ENCODE data around the gene ERMN. TPM values are rescaled to one million over a fixed set of nuclear protein-coding genes. Genes with fewer than 3 reads are reported as not detected.
"Not testable (repeated sequence)": the region's sequence is repeated elsewhere in the genome, so short reads cannot be mapped to it uniquely, and the experiment has no call there.

Gene ERMN
- total and polyA plus RNA-seq, 2 of the 13 experiments (the other 11 are each of a cell fraction or from before 2014, with no cell fraction given) = not detected

- no peak overlapping the region for H3K27ac ChIP-seq (ENCODE audit: extremely low read length, insufficient read depth, low read length)
- no peaks in the 10 kb centered on the region for H3K79me2 ChIP-seq (ENCODE audit: insufficient read depth, low read length)
- no peak overlapping the region for H2AFZ ChIP-seq (ENCODE audit: low read length)
- in situ Hi-C loops (cut with HindIII; ENCODE audit: extremely low pct_ligation_motif_present, low pct_unique_long_range_greater_than_20kb) = no loop called here
- H3K4me1 ChIP-seq (ENCODE audit: insufficient read depth, low read length) = no peaks in the 10 kb centered on the region
- BruUV-seq (replicated peaks) = no TSS peak
- no peaks in the 10 kb centered on the region for H3K36me3 ChIP-seq (replicated peaks in 1 of 2; ENCODE audit: control insufficient read depth in 1 of 2, insufficient read depth in 2 of 2, low read length in 2 of 2)
- no peak for ATAC-seq
- H3K27me3 ChIP-seq (ENCODE audit: control insufficient read depth in 1 of 2, insufficient read depth in 2 of 2, low read length in 2 of 2) = no peaks in the 10 kb centered on the region
- DNase-seq (ENCODE audit: low spot score) = no peak
- no peak overlapping the region for H3K9ac ChIP-seq (ENCODE audit: insufficient read depth, low read depth, low read length)
- H3K4me3 ChIP-seq (replicated peaks in 1 of 3; ENCODE audit: insufficient read depth in 1 of 3, low read depth in 2 of 3, low read length in 3 of 3) = no peak overlapping the region
- TF ChIP-seq ZNF543 (CRISPR knock-in tag; IDR thresholded peaks at IDR 0.05) (no peak), CSRNP1 (CRISPR knock-in tag; IDR thresholded peaks at IDR 0.05) (no peak), PAWR (CRISPR knock-in tag; IDR thresholded peaks at IDR 0.05; ENCODE audit: borderline replicate concordance) (no peak), EP300 (IDR thresholded peaks at IDR 0.05; ENCODE audit: low read depth in 2 of 2, low read length in 2 of 2) (no peak), EP300 (CRISPR knock-in tag; IDR thresholded peaks at IDR 0.05; ENCODE audit: borderline replicate concordance) (no peak), ZNF496 (CRISPR knock-in tag; IDR thresholded peaks at IDR 0.05; ENCODE audit: insufficient replicate concordance) (no peak), TFE3 (CRISPR knock-in tag; IDR thresholded peaks at IDR 0.05) (no peak), ZSCAN22 (CRISPR knock-in tag; IDR thresholded peaks at IDR 0.05) (no peak)
- 44% methylated on average over 6 of the region's 6 CpGs for WGBS (ENCODE audit: low lambda C conversion rate)
- no peak for FAIRE-seq
- H3K4me2 ChIP-seq (ENCODE audit: low read depth, low read length) = no peak overlapping the region
- intact Hi-C loops (cut with micrococcal nuclease; ENCODE audit: unreplicated experiment) = no loop called here
- ChIA-PET CTCF (ENCODE audit: low intra/inter-chr PET ratio, low total read pairs) (no interaction called here), POLR2A (no interaction called here)
- H3K9me3 ChIP-seq (ENCODE audit: low read length) = no peaks in the 10 kb centered on the region
- H4K20me1 ChIP-seq (ENCODE audit: insufficient read depth, low read length) = no peaks in the 10 kb centered on the region
Observed at GRCh38 chr2:157281316-157281715, 44.3 kb downstream of the ERMN start.

- H3K4me1 ChIP-seq (ENCODE audit: insufficient read depth, low read length); in situ Hi-C loops (cut with HindIII; ENCODE audit: extremely low pct_ligation_motif_present, low pct_unique_long_range_greater_than_20kb); CTCF ChIA-PET (ENCODE audit: low intra/inter-chr PET ratio, low total read pairs); H3K9me3 ChIP-seq (ENCODE audit: low read length); H2AFZ ChIP-seq (ENCODE audit: low read length); FAIRE-seq; H3K4me2 ChIP-seq (ENCODE audit: low read depth, low read length); H3K4me3 ChIP-seq (replicated peaks in 1 of 3; ENCODE audit: insufficient read depth in 1 of 3, low read depth in 2 of 3, low read length in 3 of 3); BruUV-seq (replicated peaks); H3K27me3 ChIP-seq (ENCODE audit: control insufficient read depth in 1 of 2, insufficient read depth in 2 of 2, low read length in 2 of 2); ATAC-seq; POLR2A ChIA-PET; H3K27ac ChIP-seq (ENCODE audit: extremely low read length, insufficient read depth, low read length); DNase-seq (ENCODE audit: low spot score); H4K20me1 ChIP-seq (ENCODE audit: insufficient read depth, low read length); H3K79me2 ChIP-seq (ENCODE audit: insufficient read depth, low read length); H3K36me3 ChIP-seq (replicated peaks in 1 of 2; ENCODE audit: control insufficient read depth in 1 of 2, insufficient read depth in 2 of 2, low read length in 2 of 2); intact Hi-C loops (cut with micrococcal nuclease; ENCODE audit: unreplicated experiment); H3K9ac ChIP-seq (ENCODE audit: insufficient read depth, low read depth, low read length): not testable (repeated sequence)
- 0% methylated on average over 7 of the region's 7 CpGs for WGBS (ENCODE audit: low lambda C conversion rate)
Observed at GRCh38 chr2:157279311-157279710, 46.3 kb downstream of the ERMN start.
